HEK293 (cell line): Measurements from ENCODE around the gene JAGN1.
A peak's percentile ranks its signal among the peaks of the same experiment; 100 is the strongest.

Experiments
- CTCF ChIA-PET: fragments of 350-600 bp; formaldehyde crosslinking; extraction: SDS; loops from one replicate; lab custom pipeline; 2021; ENCODE audit warnings: antibody characterized with exemption; lab: Yijun Ruan, JAX
- POLR2A ChIA-PET: fragments of 300-600 bp; formaldehyde crosslinking; extraction: SDS; loops from one replicate; lab custom pipeline; 2020; ENCODE audit warnings: antibody characterized with exemption, inconsistent platforms; lab: Yijun Ruan, JAX
- H3K27ac ChIP-seq: fragments of 200-500 bp; sonication (Bioruptor generic); 2 replicates; pipeline ENCODE4 v1.5.1; 2014; ENCODE audit warnings: low read depth, low read length, control low read depth, inconsistent platforms; ENCODE audit errors: extremely low read depth
- H3K36me3 ChIP-seq, 2 experiments: fragments of 200-500 bp in 1 of 2; sonication (Bioruptor generic) in 1 of 2; 1 replicate in 1 of 2; 2 replicates in 1 of 2; pipeline ENCODE4 v1.5.1; 2014 to 2017; ENCODE audit warnings: inconsistent platforms in 2 of 2, low read length in 2 of 2; ENCODE audit not compliant: control insufficient read depth in 2 of 2, insufficient read depth in 1 of 2
- H3K4me1 ChIP-seq: fragments of 200-500 bp; sonication (Bioruptor generic); 2 replicates; pipeline ENCODE4 v1.5.1; 2014; ENCODE audit warnings: mild to moderate bottlenecking, low read length, inconsistent platforms; ENCODE audit not compliant: control insufficient read depth, insufficient read depth
- H3K4me3 ChIP-seq: 2 replicates; pipeline ENCODE4 v1.5.1; 2011; ENCODE audit warnings: low read depth, mild to moderate bottlenecking, control low read depth, low read length, moderate library complexity
- H3K9me3 ChIP-seq: fragments of 200-500 bp; sonication (Bioruptor generic); 2 replicates; pipeline ENCODE4 v1.5.1; 2014; ENCODE audit warnings: low read depth, low read length, inconsistent platforms; ENCODE audit not compliant: control insufficient read depth, insufficient read depth
- ZNF112 ChIP-seq: fragments of 450-650 bp; formaldehyde crosslinking; IDR thresholded peaks from 2 replicates; pipeline ENCODE4 v1.5.0; 2017; ENCODE audit warnings: missing biosample characterization, missing genetic modification characterization
- ZNF133 ChIP-seq: fragments of 450-650 bp; formaldehyde crosslinking; IDR thresholded peaks from 2 replicates; pipeline ENCODE4 v1.5.1; 2016; ENCODE audit warnings: missing biosample characterization, missing genetic modification characterization
- ZNF223 ChIP-seq: fragments of 450-650 bp; formaldehyde crosslinking; IDR thresholded peaks from 2 replicates; pipeline ENCODE4 v1.5.1; 2016; ENCODE audit warnings: missing biosample characterization, missing genetic modification characterization
- ZNF341 ChIP-seq: fragments of 450-650 bp; formaldehyde crosslinking; IDR thresholded peaks from 2 replicates; pipeline ENCODE4; 2016; ENCODE audit warnings: low read depth, missing biosample characterization, missing genetic modification characterization
- ZNF423 ChIP-seq: fragments of 450-650 bp; formaldehyde crosslinking; IDR thresholded peaks from 2 replicates; pipeline ENCODE4 v1.5.1; 2016; ENCODE audit warnings: missing biosample characterization, missing genetic modification characterization
- ZNF518A ChIP-seq: fragments of 450-650 bp; formaldehyde crosslinking; conservative IDR thresholded peaks from 2 replicates; pipeline ENCODE4 v1.5.1; 2016; ENCODE audit warnings: low read depth, missing biosample characterization, missing genetic modification characterization
- ZNF529 ChIP-seq: fragments of 450-650 bp; formaldehyde crosslinking; IDR thresholded peaks from 2 replicates; pipeline ENCODE4 v1.5.1; 2017; ENCODE audit warnings: missing genetic modification characterization, missing biosample characterization; ENCODE audit not compliant: insufficient replicate concordance
- ZNF585B ChIP-seq: fragments of 450-650 bp; formaldehyde crosslinking; IDR thresholded peaks from 2 replicates; pipeline ENCODE4 v1.5.1; 2016; ENCODE audit warnings: missing biosample characterization, missing genetic modification characterization
- ZNF645 ChIP-seq: fragments of 450-650 bp; formaldehyde crosslinking; IDR thresholded peaks from 2 replicates; pipeline ENCODE4; 2016; ENCODE audit warnings: missing biosample characterization, missing genetic modification characterization
- ZNF704 ChIP-seq: fragments of 450-650 bp; formaldehyde crosslinking; IDR thresholded peaks from 2 replicates; pipeline ENCODE4 v1.5.1; 2016; ENCODE audit warnings: missing biosample characterization, missing genetic modification characterization
- ZNF707 ChIP-seq: fragments of 450-650 bp; formaldehyde crosslinking; IDR thresholded peaks from 2 replicates; pipeline ENCODE4 v1.5.1; 2016; ENCODE audit warnings: missing biosample characterization, missing genetic modification characterization

JAGN1 gene

GRCh38 chr3:9928158-9928557 is 37.7 kb downstream of the JAGN1 start:
- Histone ChIP-seq H3K36me3 (peaks cover 0 to 20% of the 10 kb centered on the region in 2 experiments; a peak in 2 of 3 replicates), H3K4me1 (no peaks in the 10 kb centered on the region), H3K27ac (no peak overlapping the region), H3K9me3 (no peaks in the 10 kb centered on the region), H3K4me3 (no peak overlapping the region)
- CTCF ChIA-PET, result interaction anchor here (0.7 kb wide), 2 partner anchors 81 to 394 kb away, joined by 3 read pairs; no protein-coding TSS in a partner anchor
- no peak for TF ChIP-seq ZNF223 (tag by site-specific recombination)
- no peak for TF ChIP-seq ZNF518A (tag by site-specific recombination)
- no peak for TF ChIP-seq ZNF423
- no peak for TF ChIP-seq ZNF133 (tag by site-specific recombination)
- POLR2A ChIA-PET, result no interaction called here

GRCh38 chr3:9930804-9931418 is 40.5 kb downstream of the JAGN1 start:
- Histone ChIP-seq H3K36me3 (peaks cover 0 to 26% of the 10 kb centered on the region in 2 experiments; a peak in 2 of 3 replicates), H3K4me1 (0 out of 2 replicates have a peak, but pooled peaks cover 2% of the 10 kb centered on the region), H3K4me3 (no peak overlapping the region), H3K9me3 (no peaks in the 10 kb centered on the region), H3K27ac (no peak overlapping the region)
- no peak for TF ChIP-seq ZNF585B (tag by site-specific recombination)
- TF ChIP-seq ZNF112 (tag by site-specific recombination), result no peak
- TF ChIP-seq ZNF707 (tag by site-specific recombination), result peak; percentile 95
- peak; percentile 55 for TF ChIP-seq ZNF529 (tag by site-specific recombination)
- ChIA-PET POLR2A (interaction anchor here (0.9 to 3.9 kb wide), 4 partner anchors 14 to 87 kb away, joined by 3 to 23 read pairs (median 6); partner anchors contain the start of genes IL17RC, JAGN1 and RPUSD3), CTCF (interaction anchor here (0.5 to 2.2 kb wide), 13 partner anchors 10 to 153 kb away, joined by 3 to 14 read pairs (median 4); partner anchors contain the start of gene IL17RC)

- POLR2A ChIA-PET, result interaction anchor here (0.6 to 3.9 kb wide), 22 partner anchors 11 to 235 kb away, joined by 3 to 33 read pairs (median 8); partner anchors contain the start of genes ARPC4, CIDEC, EMC3 and FANCD2
Observed at GRCh38 chr3:9932535-9932842, 42.1 kb downstream of the JAGN1 start.

More at GRCh38 chr3:9932535-9932842, 42.1 kb downstream of the JAGN1 start:
- no peak overlapping the region; the same call in 1 of the 2 replicates for H3K4me3 ChIP-seq
- CTCF ChIA-PET, result interaction anchor here (0.6 to 2.3 kb wide), 14 partner anchors 10 to 1479 kb away, joined by 3 to 19 read pairs (median 5); partner anchors contain the start of gene JAGN1
- H3K36me3 ChIP-seq, result peaks cover 6 to 40% of the 10 kb centered on the region in 2 experiments
- H3K9me3 ChIP-seq, result no peaks in the 10 kb centered on the region
- H3K27ac ChIP-seq, result peak overlapping the region; percentile 95; the same call in 1 of the 2 replicates
- H3K4me1 ChIP-seq, result 0 out of 2 replicates have a peak, but pooled peaks cover 2% of the 10 kb centered on the region
- TF ChIP-seq ZNF704, result no peak
- TF ChIP-seq ZNF341 (tag by site-specific recombination), result 0 out of 2 replicates have a peak, but pooled peaks have one; percentile 98
- no peak for TF ChIP-seq ZNF645 (tag by site-specific recombination)
- TF ChIP-seq, all 188 proteins: peak for 1
